Stomach (tissue), 9 donors: ENCODE data around the gene SOS1. TPM values are rescaled to one million over a fixed set of nuclear protein-coding genes. Genes with fewer than 3 reads are reported as not detected.

Experiments used
- DNase-seq, 2 donors: peaks; one replicate each; pipeline versions ENCODE4 v3.0.0 to v3.0.0-alpha.2; 2013 to 2019
- H3K27ac ChIP-seq, 5 donors: fragments of 200-600 bp in 4 of 5; sonication (generic) in 4 of 5; one replicate each; pipeline ENCODE4 v1.5.1; 2013 to 2019; ENCODE audit warnings: mild to moderate bottlenecking in 1 of 5, moderate library complexity in 1 of 5
- H3K27me3 ChIP-seq, 3 donors: fragments of 200-600 bp; sonication (generic); one replicate each; pipeline ENCODE4 v1.5.1; 2017 to 2019; ENCODE audit warnings: mixed run types in 1 of 3
- H3K36me3 ChIP-seq, 4 donors: fragments of 200-600 bp; sonication (generic); 1 replicate in 3 of 4; 2 replicates in 1 of 4; pipeline ENCODE4 v1.5.1; 2016 to 2019
- H3K4me1 ChIP-seq, 4 donors: fragments of 200-600 bp; sonication (generic); one replicate each; pipeline ENCODE4 v1.5.1; 2016 to 2019
- H3K4me3 ChIP-seq, 4 donors: fragments of 200-600 bp; sonication (generic) in 3 of 4; one replicate each; pipeline ENCODE4 v1.5.1; 2016 to 2019; ENCODE audit warnings: mild to moderate bottlenecking in 1 of 4
- H3K9me3 ChIP-seq, 4 donors: fragments of 200-600 bp; sonication (generic); one replicate each; pipeline ENCODE4 v1.5.1; 2016 to 2019
- CTCF ChIP-seq, 7 experiments: fragments of 450-650 bp in 4 of 7; fragments of 200-600 bp in 3 of 7; sonication (generic) in 3 of 7; IDR thresholded peaks; one replicate each; pipeline ENCODE4 v1.5.1; 2016 to 2019; ENCODE audit warnings: antibody characterized with exemption in 7 of 7, control low read depth in 2 of 7, mild to moderate bottlenecking in 1 of 7
- EP300 ChIP-seq: sonication (generic); formaldehyde crosslinking; IDR thresholded peaks from one replicate; pipeline ENCODE4 v1.6.1; 2017; ENCODE audit warnings: antibody characterized with exemption
- POLR2A ChIP-seq, 4 donors: fragments of 450-650 bp; IDR thresholded peaks; one replicate each; pipeline ENCODE4 v1.6.1; 2016; ENCODE audit warnings: antibody characterized with exemption in 4 of 4, control low read depth in 2 of 4, mild to moderate bottlenecking in 1 of 4, moderate library complexity in 1 of 4
- POLR2AphosphoS5 ChIP-seq, 3 donors: sonication (generic); formaldehyde crosslinking; IDR thresholded peaks; one replicate each; pipeline ENCODE4 v1.6.1; 2016; ENCODE audit warnings: antibody characterized with exemption in 3 of 3
- WGBS, 5 donors: extraction: QIAGEN DNeasy Blood & Tissue Kit in 3 of 5; methylation state at CpG; one replicate each; pipeline versions ENCODE4 v1.1.5 to v1.1.7; 2013 to 2018; 5-methylcytosine and 5-hydroxymethylcytosine counted together
- intact Hi-C: fragments of 100-400 bp; cut with DNase I; formaldehyde crosslinking; loops from one replicate; pipeline ENCODE4 v1.15.1; 2023; ENCODE audit warnings: low total_unique reads
- polyA plus RNA-seq, 3 donors: library from polyadenylated mRNA; stranded (reverse); fragments of 200-250 nt; gene quantifications; one replicate each; pipeline ENCODE4 v1.2.3, GENCODE V29; 2013
- total RNA-seq, 5 donors: library from RNA; depleted of rRNA; stranded (reverse); fragments of >200 nt; gene quantifications; one replicate each; pipeline versions ENCODE4 v1.1.0 to v1.2.3, GENCODE V29; 2014 to 2016
- donor health status: healthy with polysubstance abuse.
- donor health status: Bipolar disorder and iron deficiency.
- donor health status: healthy.

Gene SOS1
- total and polyA plus RNA-seq, 8 donors, result 4.5 to 46.4 (median 19.2) TPM

DNA sequence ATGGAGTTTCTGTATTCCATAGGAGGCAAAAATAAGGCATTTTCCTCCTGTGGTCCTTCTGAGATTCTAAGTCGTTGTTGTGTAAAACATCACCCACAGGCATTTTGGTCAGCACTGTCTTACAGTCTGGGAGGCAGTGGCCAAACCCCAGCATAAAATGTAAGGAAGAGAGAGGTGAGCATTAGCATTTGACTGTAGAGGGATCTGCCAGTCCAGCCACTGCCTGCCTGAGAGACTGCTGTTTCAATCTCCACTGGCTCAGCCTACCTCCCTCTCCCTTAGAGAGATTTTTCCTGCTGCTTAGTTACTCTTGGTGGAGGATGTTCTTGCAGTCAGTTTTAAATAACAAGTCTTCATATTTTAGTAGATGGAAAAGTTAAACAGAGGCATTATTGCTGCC, 154.2 kb downstream of the SOS1 start:
- Histone ChIP-seq H3K4me1 (no peaks in the 10 kb centered on the region), H3K4me3 (no peak overlapping the region), H3K27ac (no peak overlapping the region), H3K27me3 (no peaks in the 10 kb centered on the region), H3K36me3 (no peaks in the 10 kb centered on the region), H3K9me3 (no peaks in the 10 kb centered on the region)
- no peak for DNase-seq
- no peak for TF ChIP-seq POLR2AphosphoS5 (IDR thresholded peaks at IDR 0.05)
- no peak for TF ChIP-seq POLR2A (IDR thresholded peaks at IDR 0.05)
- TF ChIP-seq EP300, result no peak
- TF ChIP-seq CTCF (IDR thresholded peaks at IDR 0.05), result no peak
- intact Hi-C loops, result no loop called here
- WGBS, 5 donors, result 60 to 92% (median 71%) methylated on average over 1 of the region's 1 CpG

GRCh38 chr2:38966006-38966405, 154.8 kb downstream of the SOS1 start:
- Histone ChIP-seq H3K36me3 (no peaks in the 10 kb centered on the region), H3K9me3 (no peaks in the 10 kb centered on the region), H3K4me3 (no peak overlapping the region), H3K27me3 (no peaks in the 10 kb centered on the region), H3K4me1 (no peaks in the 10 kb centered on the region), H3K27ac (no peak overlapping the region)
- WGBS, 5 donors, result 94 to 99% (median 97%) methylated on average over 5 of the region's 5 CpGs
- TF ChIP-seq POLR2A (IDR thresholded peaks at IDR 0.05) (no peak), CTCF (IDR thresholded peaks at IDR 0.05) (no peak), POLR2AphosphoS5 (IDR thresholded peaks at IDR 0.05) (no peak), EP300 (no peak)
- no peak for DNase-seq
- intact Hi-C loops, result no loop called here

- Histone ChIP-seq H3K36me3 (no peaks in the 10 kb centered on the region), H3K4me1 (peaks cover 7 to 13% (median 10%) of the 10 kb centered on the region in 4 donors), H3K9me3 (no peaks in the 10 kb centered on the region), H3K27ac (peak overlapping the region in 1 of 5 donors; percentile 47), H3K4me3 (peak overlapping the region; percentile 39 to 55 (median 50)), H3K27me3 (peaks cover 0 to 9% (median 8%) of the 10 kb centered on the region in 3 donors)
- peak in 1 of 2 donors; percentile 7 for DNase-seq
- 46 to 59% (median 58%) methylated on average over 32 to 34 of the region's 34 CpGs for WGBS, 5 donors
- no peak for TF ChIP-seq POLR2AphosphoS5 (IDR thresholded peaks at IDR 0.05)
- intact Hi-C loops, result no loop called here
These were observed 160.1 kb downstream of the SOS1 start for GRCh38 chr2:38960609-38961320.

GRCh38 chr2:38959938-38960608, 160.8 kb downstream of the SOS1 start:
- TF ChIP-seq POLR2AphosphoS5 (IDR thresholded peaks at IDR 0.05), result peak in 1 of 3 donors; percentile 52
- no peak for TF ChIP-seq CTCF (IDR thresholded peaks at IDR 0.05)
- H3K27me3 ChIP-seq, result peaks cover 0 to 9% (median 8%) of the 10 kb centered on the region in 3 donors
- intact Hi-C loops, result no loop called here
- peak overlapping the region; percentile 39 to 55 (median 50) for H3K4me3 ChIP-seq
- peak; percentile 70 to 97 for DNase-seq
- H3K36me3 ChIP-seq, result no peaks in the 10 kb centered on the region
- 6 to 33% (median 9%) methylated on average over 20 to 97 of the region's 97 CpGs for WGBS, 5 donors
- no peaks in the 10 kb centered on the region for H3K9me3 ChIP-seq
- peaks cover 7 to 13% (median 10%) of the 10 kb centered on the region in 4 donors for H3K4me1 ChIP-seq
- H3K27ac ChIP-seq, result peak overlapping the region in 2 of 5 donors; percentile 26 to 42

DNA sequence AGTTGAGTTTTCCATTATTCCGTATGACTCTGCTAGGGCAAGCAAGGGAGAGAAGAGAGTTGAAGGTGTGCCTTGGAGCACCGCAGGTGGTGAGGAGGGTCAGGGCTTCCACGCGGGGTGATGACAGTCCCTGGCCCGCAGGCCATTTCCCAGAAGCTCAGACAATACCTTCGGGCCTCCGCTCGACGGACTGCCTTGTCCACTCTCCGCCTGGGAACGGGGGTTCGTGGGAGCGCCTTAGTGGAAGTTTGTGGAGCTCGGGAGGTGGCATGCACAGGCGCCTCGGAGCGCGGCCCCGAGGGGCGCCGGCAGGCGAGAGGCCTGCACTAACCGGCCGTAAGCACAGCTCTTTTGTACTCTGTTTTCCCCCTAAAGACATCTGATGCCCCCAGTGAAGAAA, 161.4 kb downstream of the SOS1 start:
- Histone ChIP-seq H3K4me1 (peaks cover 7 to 13% (median 10%) of the 10 kb centered on the region in 4 donors), H3K27ac (no peak overlapping the region), H3K9me3 (no peaks in the 10 kb centered on the region), H3K4me3 (peak overlapping the region; percentile 39 to 55 (median 50)), H3K36me3 (no peaks in the 10 kb centered on the region), H3K27me3 (peaks cover 0 to 9% (median 8%) of the 10 kb centered on the region in 3 donors)
- no peak for TF ChIP-seq CTCF (IDR thresholded peaks at IDR 0.05)
- TF ChIP-seq EP300, result no peak
- no peak for TF ChIP-seq POLR2A (IDR thresholded peaks at IDR 0.05)
- no peak for TF ChIP-seq POLR2AphosphoS5 (IDR thresholded peaks at IDR 0.05)
- intact Hi-C loops, result no loop called here
- 80 to 90% (median 86%) methylated on average over 24 of the region's 24 CpGs for WGBS, 5 donors
- no peak for DNase-seq
